ENCODE results near the gene EPHA1. TPM values are rescaled to one million over a fixed set of nuclear protein-coding genes. Genes with fewer than 3 reads are reported as not detected.
A peak's percentile ranks its signal among the peaks of the same experiment; 100 is the strongest.

EPHA1 gene
- 2.3 TPM for total RNA-seq

GRCh38 chr7:143408686-143409561, at the start of gene EPHA1:
Gene EPHA1 (minus strand): TSS chr7:143408856. CDS start chr7:143408805, 51 bp downstream.
- H3K4me1 ChIP-seq (ENCODE audit: insufficient read depth, low read length), result peaks cover 77% of the 10 kb centered on the region

GRCh38 chr7:143458263-143458662, 49.6 kb upstream of the EPHA1 start:
- H3K9me3 ChIP-seq (ENCODE audit: low read depth, low read length), result no peaks in the 10 kb centered on the region
- no peaks in the 10 kb centered on the region for H3K27me3 ChIP-seq (ENCODE audit: insufficient read depth, low read length)
- no peak overlapping the region for H3K4me3 ChIP-seq (ENCODE audit: low read length)
- peaks cover 23% of the 10 kb centered on the region for H3K4me1 ChIP-seq (ENCODE audit: insufficient read depth, low read length)

More at GRCh38 chr7:143408686-143409561, at the start of gene EPHA1:
- Histone ChIP-seq H3K9me3 (ENCODE audit: low read depth, low read length) (no peaks in the 10 kb centered on the region), H3K4me3 (ENCODE audit: low read length) (peak within 1 kb of the TSS; percentile 36), H3K27me3 (ENCODE audit: insufficient read depth, low read length) (no peaks in the 10 kb centered on the region)

GRCh38 chr7:143456992-143457793, 48.5 kb upstream of the EPHA1 start:
- H3K9me3 ChIP-seq (ENCODE audit: low read depth, low read length), result no peaks in the 10 kb centered on the region
- H3K4me1 ChIP-seq (ENCODE audit: insufficient read depth, low read length), result peaks cover 21% of the 10 kb centered on the region
- H3K4me3 ChIP-seq (ENCODE audit: low read length), result no peak overlapping the region
- no peaks in the 10 kb centered on the region for H3K27me3 ChIP-seq (ENCODE audit: insufficient read depth, low read length)

- peaks cover 21% of the 10 kb centered on the region for H3K4me1 ChIP-seq (ENCODE audit: insufficient read depth, low read length)
- H3K9me3 ChIP-seq (ENCODE audit: low read depth, low read length), result no peaks in the 10 kb centered on the region
- H3K4me3 ChIP-seq (ENCODE audit: low read length), result no peak overlapping the region
- no peaks in the 10 kb centered on the region for H3K27me3 ChIP-seq (ENCODE audit: insufficient read depth, low read length)
These were observed 47.3 kb upstream of the EPHA1 start for GRCh38 chr7:143455942-143456341.

GRCh38 chr7:143455491-143455890, 46.8 kb upstream of the EPHA1 start:
- Histone ChIP-seq H3K9me3 (ENCODE audit: low read depth, low read length) (no peaks in the 10 kb centered on the region), H3K27me3 (ENCODE audit: insufficient read depth, low read length) (no peaks in the 10 kb centered on the region), H3K4me3 (ENCODE audit: low read length) (no peak overlapping the region), H3K4me1 (ENCODE audit: insufficient read depth, low read length) (peaks cover 21% of the 10 kb centered on the region)

GRCh38 chr7:143454091-143454680, 45.5 kb upstream of the EPHA1 start:
- no peak overlapping the region for H3K4me3 ChIP-seq (ENCODE audit: low read length)
- no peaks in the 10 kb centered on the region for H3K9me3 ChIP-seq (ENCODE audit: low read depth, low read length)
- H3K27me3 ChIP-seq (ENCODE audit: insufficient read depth, low read length), result no peaks in the 10 kb centered on the region
- peaks cover 19% of the 10 kb centered on the region for H3K4me1 ChIP-seq (ENCODE audit: insufficient read depth, low read length)

- no peak overlapping the region for H3K4me3 ChIP-seq (ENCODE audit: low read length)
- H3K27me3 ChIP-seq (ENCODE audit: insufficient read depth, low read length), result no peaks in the 10 kb centered on the region
- H3K4me1 ChIP-seq (ENCODE audit: insufficient read depth, low read length), result peaks cover 2% of the 10 kb centered on the region
- H3K9me3 ChIP-seq (ENCODE audit: low read depth, low read length), result no peaks in the 10 kb centered on the region
These were observed 43.8 kb upstream of the EPHA1 start for GRCh38 chr7:143452495-143452894.

GRCh38 chr7:143451746-143452145, 43.1 kb upstream of the EPHA1 start:
- H3K4me1 ChIP-seq (ENCODE audit: insufficient read depth, low read length), result no peaks in the 10 kb centered on the region
- H3K4me3 ChIP-seq (ENCODE audit: low read length), result no peak overlapping the region
- H3K9me3 ChIP-seq (ENCODE audit: low read depth, low read length), result no peaks in the 10 kb centered on the region
- no peaks in the 10 kb centered on the region for H3K27me3 ChIP-seq (ENCODE audit: insufficient read depth, low read length)

- no peak overlapping the region for H3K4me3 ChIP-seq (ENCODE audit: low read length)
- no peaks in the 10 kb centered on the region for H3K9me3 ChIP-seq (ENCODE audit: low read depth, low read length)
- H3K4me1 ChIP-seq (ENCODE audit: insufficient read depth, low read length), result no peaks in the 10 kb centered on the region
- H3K27me3 ChIP-seq (ENCODE audit: insufficient read depth, low read length), result no peaks in the 10 kb centered on the region
These were observed 42.5 kb upstream of the EPHA1 start for GRCh38 chr7:143451122-143451521.

- no peak overlapping the region for H3K4me3 ChIP-seq (ENCODE audit: low read length)
- H3K27me3 ChIP-seq (ENCODE audit: insufficient read depth, low read length), result no peaks in the 10 kb centered on the region
- H3K9me3 ChIP-seq (ENCODE audit: low read depth, low read length), result no peaks in the 10 kb centered on the region
- H3K4me1 ChIP-seq (ENCODE audit: insufficient read depth, low read length), result no peaks in the 10 kb centered on the region
These were observed 41.1 kb upstream of the EPHA1 start for GRCh38 chr7:143449793-143450192.

- no peaks in the 10 kb centered on the region for H3K9me3 ChIP-seq (ENCODE audit: low read depth, low read length)
- H3K27me3 ChIP-seq (ENCODE audit: insufficient read depth, low read length), result no peaks in the 10 kb centered on the region
- no peak overlapping the region for H3K4me3 ChIP-seq (ENCODE audit: low read length)
- H3K4me1 ChIP-seq (ENCODE audit: insufficient read depth, low read length), result no peaks in the 10 kb centered on the region
These were observed 39.8 kb upstream of the EPHA1 start for GRCh38 chr7:143448429-143448828.

- no peaks in the 10 kb centered on the region for H3K4me1 ChIP-seq (ENCODE audit: insufficient read depth, low read length)
- no peak overlapping the region for H3K4me3 ChIP-seq (ENCODE audit: low read length)
- no peaks in the 10 kb centered on the region for H3K9me3 ChIP-seq (ENCODE audit: low read depth, low read length)
- no peaks in the 10 kb centered on the region for H3K27me3 ChIP-seq (ENCODE audit: insufficient read depth, low read length)
These were observed 38.8 kb upstream of the EPHA1 start for GRCh38 chr7:143447466-143447865.

GRCh38 chr7:143444785-143445184, 36.1 kb upstream of the EPHA1 start:
- Histone ChIP-seq H3K27me3 (ENCODE audit: insufficient read depth, low read length) (no peaks in the 10 kb centered on the region), H3K9me3 (ENCODE audit: low read depth, low read length) (no peaks in the 10 kb centered on the region), H3K4me1 (ENCODE audit: insufficient read depth, low read length) (no peaks in the 10 kb centered on the region), H3K4me3 (ENCODE audit: low read length) (no peak overlapping the region)

GRCh38 chr7:143444063-143444782, 35.6 kb upstream of the EPHA1 start:
- H3K27me3 ChIP-seq (ENCODE audit: insufficient read depth, low read length), result no peaks in the 10 kb centered on the region
- no peaks in the 10 kb centered on the region for H3K9me3 ChIP-seq (ENCODE audit: low read depth, low read length)
- no peak overlapping the region for H3K4me3 ChIP-seq (ENCODE audit: low read length)
- no peaks in the 10 kb centered on the region for H3K4me1 ChIP-seq (ENCODE audit: insufficient read depth, low read length)
